ENCODE results near the gene MYMK.

Gene MYMK

GRCh38 chr9:133526721-133527321 lies 2.1 kb upstream of the MYMK start:
- H3K4me2 ChIP-seq (ENCODE audit: low read length), result no peak overlapping the region
- H3K27me3 ChIP-seq (ENCODE audit: control insufficient read depth, insufficient read depth, low read length), result peaks cover 4% of the 10 kb centered on the region
- no peak overlapping the region for H3K27ac ChIP-seq
- no peaks in the 10 kb centered on the region for H3K36me3 ChIP-seq (ENCODE audit: control insufficient read depth, insufficient read depth, low read length)
- no peaks in the 10 kb centered on the region for H3K4me1 ChIP-seq
- H3K79me2 ChIP-seq, result no peaks in the 10 kb centered on the region
- no peak for TF ChIP-seq CTCF (IDR thresholded peaks at IDR 0.05)
- no peak overlapping the region for H2AFZ ChIP-seq
- H3K9ac ChIP-seq, result no peak overlapping the region
- no peaks in the 10 kb centered on the region for H3K9me3 ChIP-seq (ENCODE audit: control insufficient read depth, low read length)
- no peak overlapping the region for H3K4me3 ChIP-seq (ENCODE audit: low read depth, low read length)

- no peak overlapping the region for H3K9ac ChIP-seq
- H3K27ac ChIP-seq, result no peak overlapping the region
Measured at GRCh38 chr9:133525677-133526076, 918 bp upstream of the MYMK start.

GRCh38 chr9:133524146-133524545 lies 613 bp downstream of the MYMK start:
- Histone ChIP-seq H3K9me3 (ENCODE audit: control insufficient read depth, low read length) (no peaks in the 10 kb centered on the region), H3K9ac (no peak overlapping the region), H3K27ac (no peak overlapping the region), H3K4me3 (ENCODE audit: low read depth, low read length) (no peak overlapping the region), H3K79me2 (no peaks in the 10 kb centered on the region), H3K27me3 (ENCODE audit: control insufficient read depth, insufficient read depth, low read length) (peaks cover 4% of the 10 kb centered on the region), H2AFZ (no peak overlapping the region), H3K4me2 (ENCODE audit: low read length) (no peak overlapping the region), H3K4me1 (no peaks in the 10 kb centered on the region), H3K36me3 (ENCODE audit: control insufficient read depth, insufficient read depth, low read length) (no peaks in the 10 kb centered on the region)
- TF ChIP-seq CTCF (IDR thresholded peaks at IDR 0.05), result no peak

More at GRCh38 chr9:133525677-133526076, 918 bp upstream of the MYMK start:
- Histone ChIP-seq H3K4me1 (no peaks in the 10 kb centered on the region), H3K4me2 (ENCODE audit: low read length) (no peak overlapping the region), H3K9me3 (ENCODE audit: control insufficient read depth, low read length) (no peaks in the 10 kb centered on the region), H3K79me2 (no peaks in the 10 kb centered on the region), H2AFZ (no peak overlapping the region), H3K27me3 (ENCODE audit: control insufficient read depth, insufficient read depth, low read length) (peaks cover 4% of the 10 kb centered on the region), H3K4me3 (ENCODE audit: low read depth, low read length) (no peak overlapping the region), H3K36me3 (ENCODE audit: control insufficient read depth, insufficient read depth, low read length) (no peaks in the 10 kb centered on the region)
- no peak for TF ChIP-seq CTCF (IDR thresholded peaks at IDR 0.05)

GRCh38 chr9:133523106-133523505 lies 1.7 kb downstream of the MYMK start:
- no peaks in the 10 kb centered on the region for H3K36me3 ChIP-seq (ENCODE audit: control insufficient read depth, insufficient read depth, low read length)
- no peak for TF ChIP-seq CTCF (IDR thresholded peaks at IDR 0.05)
- no peak overlapping the region for H3K9ac ChIP-seq
- no peak overlapping the region for H2AFZ ChIP-seq
- H3K4me3 ChIP-seq (ENCODE audit: low read depth, low read length), result no peak overlapping the region
- H3K4me2 ChIP-seq (ENCODE audit: low read length), result no peak overlapping the region
- no peaks in the 10 kb centered on the region for H3K79me2 ChIP-seq
- H3K9me3 ChIP-seq (ENCODE audit: control insufficient read depth, low read length), result no peaks in the 10 kb centered on the region
- no peak overlapping the region for H3K27ac ChIP-seq
- peaks cover under 1% of the 10 kb centered on the region for H3K27me3 ChIP-seq (ENCODE audit: control insufficient read depth, insufficient read depth, low read length)
- H3K4me1 ChIP-seq, result no peaks in the 10 kb centered on the region
